GM21825 (cell line): ENCODE results near the gene DDX39A.
A peak's percentile ranks its signal among the peaks of the same experiment; 100 is the strongest.
"Not testable (repeated sequence)": the region's sequence is repeated elsewhere in the genome, so short reads cannot be mapped to it uniquely, and the experiment has no call there.

Experiments used
- ATAC-seq: cut with Tn5 transposase; IDR thresholded peaks from one replicate; pipeline ENCODE4 v1.9.1; 2021; ENCODE audit warnings: mild to moderate bottlenecking, moderate library complexity; ENCODE audit not compliant: unreplicated experiment

Gene DDX39A

DNA sequence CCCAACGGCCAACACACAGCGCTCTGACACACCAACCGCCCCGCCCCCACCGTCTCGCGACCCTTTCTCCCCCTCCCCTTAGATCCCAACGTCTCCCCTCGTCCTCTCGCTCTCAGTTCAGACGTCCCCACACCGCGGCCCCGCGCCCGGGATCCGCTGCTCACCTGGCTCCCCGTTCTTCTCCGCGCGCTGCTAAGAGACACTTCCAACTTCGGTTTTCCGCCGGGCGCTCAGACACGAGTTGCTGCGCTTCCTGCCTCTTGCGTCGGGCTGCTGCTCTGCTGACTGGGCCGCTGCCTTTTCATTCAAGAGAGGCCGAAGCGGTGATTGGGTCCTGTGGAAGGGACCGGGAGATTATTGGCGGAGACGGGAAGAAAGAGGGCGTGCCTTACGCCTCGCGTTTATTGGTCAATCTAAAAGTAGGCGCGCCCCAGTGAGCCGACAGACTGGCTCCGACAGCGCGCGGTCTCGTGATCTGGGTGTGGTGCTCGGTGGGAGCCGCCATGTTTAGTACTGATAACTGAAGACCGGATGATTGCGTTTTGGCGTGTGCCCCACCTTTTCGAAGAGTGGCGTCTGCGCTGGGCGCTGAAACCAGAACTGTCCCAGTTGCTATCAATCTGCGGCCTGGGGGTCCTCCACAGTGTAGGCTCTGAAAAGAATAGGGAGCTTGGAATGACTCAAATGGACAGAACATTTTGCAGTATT is at the start of gene DDX39A:
Gene DDX39A, minus strand, starts transcription at position 236 of the 708 bp plus-strand sequence. CDS start 6,121 bp downstream, outside the sequence.
- peak; percentile 80 for ATAC-seq

DNA sequence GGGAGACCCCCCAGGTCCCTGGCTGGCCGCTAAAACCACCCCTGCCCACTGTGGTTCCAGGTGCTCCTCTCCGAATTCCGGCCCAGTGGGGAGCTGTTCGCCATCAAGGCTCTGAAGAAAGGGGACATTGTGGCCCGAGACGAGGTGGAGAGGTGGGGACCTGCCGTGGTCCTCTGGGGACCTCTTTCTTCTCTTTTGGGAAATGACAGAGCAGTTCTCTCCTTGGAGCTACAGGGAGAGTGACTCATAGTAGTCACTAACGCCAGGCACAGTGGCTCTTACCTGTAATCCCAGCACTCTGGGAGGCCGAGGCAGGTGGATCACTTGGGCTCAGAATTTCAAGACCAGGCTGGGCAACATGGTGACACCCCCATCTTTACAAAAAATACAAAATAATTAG is 48.7 kb upstream of the DDX39A start:
- no peak for ATAC-seq

DNA sequence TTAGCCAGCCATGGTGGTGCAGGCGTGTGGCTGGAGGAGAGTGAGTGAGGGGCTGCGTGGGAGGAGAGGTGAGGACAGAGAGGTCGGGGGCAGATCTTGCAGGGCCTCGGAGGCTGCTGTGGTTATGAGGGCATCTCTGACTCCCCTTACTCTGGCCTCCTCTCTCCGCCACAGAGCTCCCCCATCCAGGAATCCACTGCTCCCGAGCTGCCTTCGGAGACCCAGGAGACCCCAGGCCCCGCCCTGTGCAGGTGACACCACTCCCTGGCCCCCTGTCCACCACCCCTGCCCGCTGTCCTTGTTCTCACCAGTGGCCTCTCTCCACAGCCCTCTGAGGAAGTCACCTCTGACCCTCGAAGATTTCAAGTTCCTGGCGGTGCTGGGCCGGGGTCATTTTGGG is 48.2 kb upstream of the DDX39A start:
- no peak for ATAC-seq

DNA sequence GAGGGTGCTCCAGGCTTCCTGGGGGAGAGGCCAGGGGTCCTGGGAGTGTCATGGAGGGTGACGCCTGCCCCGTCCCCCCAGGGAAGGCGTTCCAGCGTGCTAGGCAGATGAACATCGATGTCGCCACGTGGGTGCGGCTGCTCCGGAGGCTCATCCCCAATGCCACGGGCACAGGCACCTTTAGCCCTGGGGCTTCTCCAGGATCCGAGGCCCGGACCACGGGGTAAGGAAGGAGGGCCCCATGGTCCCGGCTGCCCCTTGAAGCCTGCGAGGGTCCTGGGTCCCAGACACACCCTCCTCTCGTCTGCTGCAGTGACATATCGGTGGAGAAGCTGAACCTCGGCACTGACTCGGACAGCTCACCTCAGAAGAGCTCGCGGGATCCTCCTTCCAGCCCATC is 44.6 kb upstream of the DDX39A start:
- ATAC-seq: no peak

DNA sequence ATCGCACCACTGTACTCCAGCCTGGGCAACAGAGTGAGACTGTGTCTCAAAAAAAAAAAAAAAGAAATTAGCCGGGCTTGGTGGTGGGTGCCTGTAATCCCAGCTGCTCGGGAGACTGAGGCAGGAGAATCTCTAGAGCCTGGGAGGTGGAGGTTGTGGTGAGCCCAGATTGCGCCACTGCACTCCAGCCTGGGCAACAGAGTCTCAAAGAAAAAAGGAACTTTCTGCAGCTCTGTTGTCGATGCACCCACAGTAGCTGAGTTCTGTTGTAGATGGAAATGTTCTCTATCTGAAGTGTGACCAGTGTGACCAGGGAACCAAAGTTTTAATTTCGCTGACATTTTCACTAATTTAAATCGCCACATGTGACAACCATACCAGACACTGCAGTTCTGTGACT is 43.3 kb upstream of the DDX39A start:
- not testable (repeated sequence) for ATAC-seq

DNA sequence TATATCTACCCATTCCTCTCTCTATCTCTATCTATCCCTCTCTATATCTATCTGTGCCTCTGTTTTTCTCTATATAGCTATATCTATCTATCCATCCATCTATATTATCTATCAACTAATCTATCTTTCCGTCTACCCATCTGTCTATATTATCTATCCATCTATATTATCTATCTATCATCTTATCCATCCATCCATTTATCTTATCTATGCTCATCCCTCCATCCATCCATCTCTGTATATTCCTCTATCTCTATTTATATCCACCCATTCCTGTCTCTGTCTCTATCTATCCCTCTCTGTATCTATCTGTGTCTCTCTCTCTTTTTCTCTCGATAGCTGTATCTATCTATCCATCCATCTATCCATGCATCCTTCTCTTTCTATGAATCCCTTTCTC is 41.8 kb upstream of the DDX39A start:
- no peak for ATAC-seq

DNA sequence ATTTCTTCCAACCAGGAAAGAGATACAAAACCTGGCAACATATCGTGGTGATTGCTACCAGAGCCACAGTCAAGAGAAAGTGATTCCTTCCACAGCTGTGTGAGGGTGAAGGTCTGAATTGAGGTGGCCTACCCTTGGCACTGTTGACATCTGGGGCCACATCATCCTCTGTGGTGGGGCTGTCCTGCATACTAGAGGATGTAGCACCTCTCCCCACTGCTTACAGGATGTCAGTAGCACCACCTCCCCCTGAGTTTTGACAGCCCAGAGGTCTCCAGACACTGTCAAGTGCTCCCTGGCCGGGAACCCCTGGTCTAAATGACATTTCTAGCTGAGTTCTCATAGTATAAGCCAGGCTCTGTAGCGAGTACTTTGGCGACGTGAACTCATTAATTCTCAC is 40.6 kb upstream of the DDX39A start:
- ATAC-seq: no peak

DNA sequence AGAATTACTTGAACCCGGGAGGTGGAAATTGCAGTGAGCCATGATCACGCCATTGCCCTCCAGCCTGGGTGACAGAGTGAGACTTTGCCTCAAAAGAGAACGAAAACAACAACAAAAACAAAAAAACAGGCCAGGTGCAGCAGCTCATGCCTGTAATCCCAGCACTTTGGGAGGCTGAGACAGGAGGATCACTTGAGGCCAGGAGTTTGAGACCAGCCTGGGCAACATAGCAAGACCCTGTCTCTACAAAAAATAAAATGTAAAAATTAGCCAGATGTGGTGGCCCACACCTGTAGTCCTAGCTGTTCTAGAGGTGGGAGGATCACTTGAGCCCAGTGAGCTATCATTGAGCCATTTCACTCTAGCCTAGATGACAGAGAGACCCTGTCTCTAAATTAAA is 33.2 kb upstream of the DDX39A start:
- not testable (repeated sequence) for ATAC-seq

DNA sequence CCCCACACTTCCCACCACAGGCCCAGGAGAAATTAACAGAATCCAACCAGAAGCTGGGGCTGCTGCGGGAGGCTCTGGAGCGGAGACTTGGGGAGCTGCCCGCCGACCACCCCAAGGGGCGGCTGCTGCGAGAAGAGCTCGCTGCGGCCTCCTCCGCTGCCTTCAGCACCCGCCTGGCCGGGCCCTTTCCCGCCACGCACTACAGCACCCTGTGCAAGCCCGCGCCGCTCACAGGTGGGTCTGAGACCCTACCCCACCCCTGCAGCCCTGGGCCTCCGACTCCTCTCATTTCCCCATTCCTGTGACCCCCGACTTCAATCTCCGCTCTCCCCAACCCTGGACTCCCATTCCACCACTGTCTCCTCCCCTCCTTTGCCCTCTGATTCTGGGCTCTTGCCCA is 31.7 kb upstream of the DDX39A start:
- no peak for ATAC-seq

DNA sequence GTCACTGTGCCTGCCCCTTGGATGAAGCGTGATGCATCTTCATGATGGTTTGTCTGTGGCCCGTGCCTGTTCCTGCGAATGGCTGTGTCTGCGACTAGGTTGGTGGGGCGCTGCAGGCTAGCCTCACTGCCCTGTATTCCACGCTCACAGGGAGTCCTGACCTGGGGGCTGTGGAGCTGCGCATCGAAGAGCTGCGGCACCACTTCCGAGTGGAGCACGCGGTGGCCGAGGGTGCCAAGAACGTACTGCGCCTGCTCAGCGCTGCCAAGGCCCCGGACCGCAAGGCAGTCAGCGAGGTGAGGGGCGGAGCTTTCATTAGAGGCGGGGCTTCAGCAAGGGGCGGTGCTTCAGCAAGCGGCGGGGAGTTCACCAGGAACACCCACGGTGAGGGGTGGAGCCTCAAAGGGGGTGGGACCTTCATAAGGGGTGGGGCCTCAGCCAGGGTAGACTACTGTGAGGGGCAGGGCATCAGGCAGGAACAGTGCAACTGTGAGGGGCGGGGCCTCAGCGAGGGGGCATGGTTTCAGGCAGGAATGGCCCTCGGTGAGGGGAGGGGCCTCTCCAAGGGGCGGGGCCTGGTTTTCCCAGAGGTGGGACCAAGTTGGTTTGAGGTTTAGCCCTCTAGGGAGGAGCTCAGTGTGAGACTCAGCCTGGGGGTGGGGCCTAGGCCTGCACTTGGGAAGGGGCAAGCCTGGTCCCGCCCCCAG is 31.2 kb upstream of the DDX39A start:
- ATAC-seq: no peak

DNA sequence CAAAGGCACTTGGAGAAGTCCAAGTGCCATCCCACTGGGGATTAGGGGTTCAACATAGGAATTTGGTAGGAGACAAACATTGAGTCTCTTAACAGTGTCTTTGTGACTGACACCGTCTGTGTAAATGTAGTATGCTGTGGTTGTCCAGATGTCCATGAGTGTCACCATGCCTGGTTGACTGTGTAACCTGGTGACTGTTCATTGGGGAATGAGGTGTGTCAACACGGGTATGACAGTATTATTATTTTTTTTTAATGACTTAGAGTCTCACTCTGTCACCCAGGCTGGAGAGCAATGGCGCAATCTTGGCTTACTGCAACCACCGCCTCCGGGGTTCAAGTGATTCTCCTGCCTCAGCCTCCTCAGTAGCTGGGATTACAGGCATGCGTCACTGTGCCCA is 30.2 kb upstream of the DDX39A start:
- ATAC-seq: no peak

DNA sequence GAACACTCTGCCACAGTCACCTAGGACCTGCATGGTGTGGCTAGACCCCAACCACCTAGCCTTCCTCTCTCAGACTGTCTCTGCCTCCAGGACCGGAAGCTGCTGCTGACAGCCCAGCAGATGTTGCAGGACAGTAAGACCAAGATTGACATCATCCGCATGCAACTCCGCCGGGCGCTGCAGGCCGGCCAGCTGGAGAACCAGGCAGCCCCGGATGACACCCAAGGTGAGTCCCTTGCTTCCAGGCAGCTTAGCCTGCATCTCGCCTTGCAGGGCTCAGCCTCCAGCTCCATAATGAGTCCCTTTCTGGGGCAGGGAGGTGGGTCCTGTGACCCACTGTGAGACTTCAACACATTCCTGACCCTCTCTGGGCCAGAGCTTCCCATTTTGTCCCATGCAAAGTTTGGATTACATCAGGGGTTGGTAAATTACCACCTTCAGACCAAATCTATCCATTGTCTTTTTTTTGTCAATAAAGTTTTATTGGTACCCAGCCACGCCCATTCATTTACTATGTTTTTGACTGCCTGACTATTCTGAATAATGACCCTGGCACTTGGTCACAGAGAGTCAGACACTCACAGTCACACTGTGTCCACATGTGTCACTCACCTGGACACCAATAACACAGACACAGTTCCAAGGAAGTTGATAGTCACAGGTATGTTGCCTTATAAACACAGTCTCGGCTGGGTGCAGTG is 27.3 kb upstream of the DDX39A start:
- no peak for ATAC-seq

DNA sequence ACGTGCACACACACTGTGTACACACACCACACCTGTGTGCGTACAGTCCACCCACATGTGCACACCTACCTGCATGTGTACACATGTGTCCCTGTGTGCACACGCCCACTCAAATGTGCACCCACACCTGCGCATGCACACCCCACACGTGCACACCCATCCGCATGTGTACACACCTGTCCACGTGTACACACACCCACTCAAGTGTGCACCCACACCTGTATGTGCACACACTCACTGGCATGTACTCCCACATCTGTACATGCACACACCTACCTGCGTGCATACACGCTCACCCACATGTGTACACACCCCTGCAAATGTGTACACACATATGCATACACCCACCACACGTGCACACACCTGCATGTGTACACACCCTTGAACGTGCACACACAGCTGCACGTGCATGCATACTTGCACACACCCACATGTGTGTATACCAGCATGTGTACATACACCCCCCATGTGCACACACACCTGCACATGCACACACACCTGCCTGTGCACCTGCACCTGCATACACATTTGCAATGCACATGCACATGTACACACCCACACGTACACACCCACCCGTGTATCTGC is 24.6 kb upstream of the DDX39A start:
- ATAC-seq: no peak

DNA sequence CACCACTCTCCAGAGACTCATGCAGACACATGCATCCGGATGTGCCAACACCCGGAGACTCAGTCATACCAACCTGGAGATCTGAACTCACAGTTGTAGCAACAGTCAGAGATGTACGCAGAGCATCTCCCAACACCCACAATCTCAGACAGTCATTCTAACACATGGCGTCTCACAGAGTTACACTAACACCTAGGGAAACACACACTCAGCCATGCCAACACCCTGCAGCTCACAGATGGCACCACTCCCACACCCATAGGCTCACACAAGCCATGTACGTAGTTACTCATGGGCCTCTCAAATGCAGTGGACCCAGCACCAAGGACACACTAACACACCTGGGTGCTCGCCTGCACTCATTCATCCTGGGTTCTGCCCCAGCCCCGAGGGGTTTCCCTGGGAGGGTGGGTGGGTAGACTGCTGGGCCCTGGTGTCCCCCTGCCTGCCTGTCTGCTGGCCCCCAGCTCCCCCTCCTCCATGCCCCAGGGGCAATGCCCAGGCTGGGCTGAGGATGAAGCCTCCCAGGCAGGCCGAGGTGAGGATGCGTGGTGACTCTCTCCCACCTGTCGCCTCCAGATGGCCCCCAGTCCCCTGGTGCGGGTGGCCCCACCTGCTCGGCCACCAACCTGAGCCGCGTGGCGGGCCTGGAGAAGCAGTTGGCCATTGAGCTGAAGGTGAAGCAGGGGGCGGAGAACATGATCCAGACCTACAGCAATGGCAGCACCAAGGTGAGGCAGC is 23.9 kb upstream of the DDX39A start:
- ATAC-seq: no peak

DNA sequence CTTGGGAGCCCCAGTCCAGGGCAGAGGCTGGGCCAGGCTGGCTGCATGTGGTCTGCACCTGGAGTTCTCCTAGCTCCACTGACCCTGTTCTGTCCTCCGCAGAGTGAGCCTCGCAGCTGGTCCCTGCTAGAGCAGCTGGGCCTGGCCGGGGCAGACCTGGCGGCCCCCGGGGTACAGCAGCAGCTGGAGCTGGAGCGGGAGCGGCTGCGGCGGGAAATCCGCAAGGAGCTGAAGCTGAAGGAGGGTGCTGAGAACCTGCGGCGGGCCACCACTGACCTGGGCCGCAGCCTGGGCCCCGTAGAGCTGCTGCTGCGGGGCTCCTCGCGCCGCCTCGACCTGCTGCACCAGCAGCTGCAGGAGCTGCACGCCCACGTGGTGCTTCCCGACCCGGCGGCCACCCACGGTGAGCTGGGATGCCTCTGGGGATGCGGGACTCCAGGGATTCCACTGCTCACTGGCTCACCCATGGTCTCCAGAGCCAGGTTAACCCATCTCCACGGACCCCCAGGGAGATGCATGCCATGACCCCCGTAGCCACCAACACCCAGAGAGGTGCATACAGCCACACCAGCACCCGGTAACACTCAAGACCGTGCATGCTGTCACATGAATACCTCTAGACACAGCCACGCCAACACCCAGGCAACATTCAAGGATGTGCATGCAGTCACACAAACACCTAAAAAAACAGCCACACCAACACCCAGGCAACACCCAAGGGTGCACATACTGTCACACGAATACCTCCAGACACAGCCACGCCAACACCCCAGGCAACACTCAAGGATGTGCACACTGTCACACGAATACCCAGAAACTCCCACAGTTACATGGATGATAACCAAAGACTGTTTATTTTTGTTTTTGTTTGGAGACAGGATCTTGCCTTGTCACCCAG is 22.1 kb upstream of the DDX39A start:
- no peak for ATAC-seq

DNA sequence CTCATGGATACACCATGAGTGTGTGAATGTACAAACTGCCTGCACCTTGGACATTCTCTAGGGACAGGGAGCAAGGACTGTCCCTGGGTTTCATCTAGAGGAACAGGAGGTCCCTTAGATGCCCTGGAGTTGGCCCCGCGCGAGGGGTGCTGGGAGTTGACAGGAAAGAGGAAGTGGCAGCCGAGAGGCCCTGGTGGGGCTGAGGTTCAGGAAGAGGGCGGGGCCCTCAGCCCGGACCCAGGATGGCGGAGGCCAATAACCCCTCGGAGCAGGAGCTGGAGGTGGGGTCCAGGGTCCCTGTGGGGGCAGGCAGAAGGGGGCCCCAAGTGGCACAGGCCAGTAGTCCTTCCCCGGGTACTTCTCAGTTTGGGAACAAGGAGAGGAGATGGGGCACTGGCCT is 20.9 kb upstream of the DDX39A start:
- peak; percentile 84 for ATAC-seq

DNA sequence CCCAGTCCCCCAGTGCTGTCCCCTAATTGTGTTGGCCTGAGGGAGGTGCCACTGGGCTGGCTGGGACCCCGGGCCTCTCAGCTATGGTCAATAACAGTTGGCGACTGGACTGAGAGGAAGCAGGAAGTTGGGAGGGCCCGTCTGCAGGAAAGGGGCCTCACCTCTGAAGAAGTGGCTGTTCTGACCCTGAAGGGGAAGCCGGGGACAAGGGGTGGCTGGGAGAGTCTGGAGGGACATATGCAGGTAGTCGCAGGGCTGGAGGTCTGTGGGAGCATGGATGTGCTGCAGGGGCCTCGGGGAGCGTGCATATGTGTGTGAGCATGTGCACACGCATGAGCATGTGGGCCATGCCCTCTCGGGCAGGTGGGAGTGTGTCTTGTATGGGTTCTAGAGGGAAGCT is 19.9 kb upstream of the DDX39A start:
- ATAC-seq: no peak

DNA sequence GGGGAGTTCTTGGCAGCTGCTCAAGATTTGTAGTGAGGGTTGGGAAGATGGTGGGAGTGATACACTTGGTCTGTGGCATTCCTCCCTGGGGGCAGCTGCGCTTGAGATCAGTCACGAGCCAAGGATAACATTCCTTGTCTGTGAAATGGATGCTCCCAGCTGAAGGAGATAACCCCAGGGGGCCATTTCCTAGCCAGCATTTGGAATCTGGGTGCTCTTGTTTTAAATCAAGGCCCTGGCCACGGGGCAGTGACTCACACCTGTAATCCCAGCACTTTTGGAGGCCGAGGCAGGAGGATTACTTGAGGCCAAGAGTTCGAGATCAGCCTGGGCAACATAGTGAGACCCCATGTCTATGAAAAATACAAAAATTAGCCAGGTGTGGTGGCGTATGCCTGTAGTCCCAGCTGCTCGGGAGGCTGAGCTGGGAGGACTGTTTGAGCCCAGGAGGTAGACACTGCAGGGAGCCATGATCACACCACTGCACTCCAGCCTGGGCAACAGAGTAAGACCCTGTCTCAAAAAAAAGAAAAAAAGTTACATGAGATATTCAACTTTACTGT is 18.5 kb upstream of the DDX39A start:
- no peak for ATAC-seq

DNA sequence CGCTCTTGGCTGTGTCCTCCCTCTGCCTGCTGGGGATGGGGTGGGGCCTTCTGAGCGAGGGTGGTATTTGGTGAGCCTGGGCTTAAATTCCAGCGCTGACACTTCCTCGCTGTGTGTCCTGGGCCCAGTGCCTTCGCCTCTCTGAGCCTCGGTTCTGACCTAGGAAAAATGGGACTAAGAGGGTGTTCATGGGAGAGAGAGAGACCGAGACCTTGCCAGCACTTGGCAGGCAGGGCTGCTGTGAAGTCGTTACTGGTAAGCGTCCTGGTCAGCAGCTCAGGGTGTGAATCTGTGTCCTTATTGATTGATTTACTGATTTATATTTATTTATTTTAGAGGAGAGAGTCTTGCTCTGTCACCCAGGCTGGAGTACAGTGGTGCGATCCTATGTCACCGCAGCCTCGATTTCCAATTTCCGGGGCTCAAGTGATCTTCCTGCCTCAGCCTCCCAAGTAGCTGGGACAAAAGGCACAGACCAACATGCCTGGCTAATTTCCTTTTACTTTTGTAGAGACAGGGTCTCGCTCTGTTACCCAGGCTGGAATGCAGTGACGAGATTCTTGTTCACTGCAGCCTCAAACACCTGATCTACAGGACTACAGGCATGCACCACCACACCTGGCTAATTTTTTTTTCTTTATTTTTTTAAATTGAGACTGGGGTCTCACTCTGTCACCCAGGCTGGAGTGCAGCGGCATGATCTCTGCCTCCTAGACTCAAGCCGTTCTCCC is 16.3 kb upstream of the DDX39A start:
- ATAC-seq: no peak
